ENCODE results near the gene ATP6V1B1. TPM values are rescaled to one million over a fixed set of nuclear protein-coding genes. Genes with fewer than 3 reads are reported as not detected.
A peak's percentile ranks its signal among the peaks of the same experiment; 100 is the strongest.

Gene ATP6V1B1
- total and polyA plus RNA-seq, 5 experiments from 2014 or later: not detected

- Mint-ChIP-seq H3K27ac (no peak overlapping the region), H3K27me3 (peaks cover 11 to 57% (median 20%) of the 10 kb centered on the region in 5 donors), H3K4me3 (no peak overlapping the region), H3K9me3 (no peaks in the 10 kb centered on the region), H3K4me1 (peaks cover 11 to 20% (median 17%) of the 10 kb centered on the region in 4 donors), H3K36me3 (no peaks in the 10 kb centered on the region)
- DNase-seq (no peak), ATAC-seq (no peak)
- POLR2A ChIA-PET: interaction anchor here (0.5 kb wide), 1 partner anchor 1102 kb away, joined by 3 read pairs; no protein-coding TSS in a partner anchor
Measured at GRCh38 chr2:70944111-70944690, 8.5 kb downstream of the ATP6V1B1 start.

GRCh38 chr2:70946832-70947442, 11.2 kb downstream of the ATP6V1B1 start:
- H3K4me1 Mint-ChIP-seq: peaks cover 9 to 20% (median 17%) of the 10 kb centered on the region in 4 donors
- ATAC-seq: peak; percentile 24 to 36
- POLR2A ChIA-PET: no interaction called here
- H3K9me3 Mint-ChIP-seq: no peaks in the 10 kb centered on the region
- H3K4me3 Mint-ChIP-seq: peak overlapping the region in 1 of 10 donors; percentile 30
- no peaks in the 10 kb centered on the region for H3K36me3 Mint-ChIP-seq
- H3K27me3 Mint-ChIP-seq: peaks cover 8 to 48% (median 13%) of the 10 kb centered on the region in 5 donors
- H3K27ac Mint-ChIP-seq: peak overlapping the region in 2 of 10 donors; percentile 9 to 18
- peak; percentile 25 to 70 (median 50) for DNase-seq

- Mint-ChIP-seq H3K27me3 (peaks cover 8 to 48% (median 13%) of the 10 kb centered on the region in 5 donors), H3K36me3 (no peaks in the 10 kb centered on the region), H3K4me3 (peak overlapping the region; percentile 72 to 91 (median 85)), H3K9me3 (no peaks in the 10 kb centered on the region), H3K4me1 (peaks cover 9 to 20% (median 17%) of the 10 kb centered on the region in 4 donors), H3K27ac (peak overlapping the region in 3 of 10 donors; percentile 16 to 65 (median 20))
- DNase-seq: no peak
- POLR2A ChIA-PET: interaction anchor here (0.7 kb wide), 1 partner anchor 74 kb away, joined by 3 read pairs; no protein-coding TSS in a partner anchor
- no peak for ATAC-seq
Measured at GRCh38 chr2:70947556-70948184, 12.0 kb downstream of the ATP6V1B1 start.

- no peaks in the 10 kb centered on the region for H3K9me3 Mint-ChIP-seq
- ATAC-seq: peak; percentile 94 to 98
- peaks cover 9 to 20% (median 17%) of the 10 kb centered on the region in 4 donors for H3K4me1 Mint-ChIP-seq
- H3K4me3 Mint-ChIP-seq: peak overlapping the region; percentile 72 to 91 (median 85)
- H3K36me3 Mint-ChIP-seq: no peaks in the 10 kb centered on the region
- DNase-seq: peak; percentile 58 to 86 (median 73)
- peaks cover 8 to 47% (median 14%) of the 10 kb centered on the region in 5 donors for H3K27me3 Mint-ChIP-seq
- POLR2A ChIA-PET: interaction anchor here (0.7 kb wide), 1 partner anchor 75 kb away, joined by 3 read pairs; no protein-coding TSS in a partner anchor
- H3K27ac Mint-ChIP-seq: peak overlapping the region in 5 of 10 donors; percentile 6 to 76 (median 55)
Measured at GRCh38 chr2:70948337-70949003, 12.8 kb downstream of the ATP6V1B1 start.

- POLR2A ChIA-PET: no interaction called here
- peak overlapping the region in 3 of 10 donors; percentile 1 to 18 (median 2) for H3K4me3 Mint-ChIP-seq
- H3K36me3 Mint-ChIP-seq: no peaks in the 10 kb centered on the region
- H3K4me1 Mint-ChIP-seq: peaks cover 9 to 20% (median 17%) of the 10 kb centered on the region in 4 donors
- DNase-seq: no peak
- H3K9me3 Mint-ChIP-seq: no peaks in the 10 kb centered on the region
- H3K27me3 Mint-ChIP-seq: peaks cover 8 to 41% (median 14%) of the 10 kb centered on the region in 5 donors
- ATAC-seq: no peak
- H3K27ac Mint-ChIP-seq: peak overlapping the region in 1 of 10 donors; percentile 48
Measured at GRCh38 chr2:70949086-70949485, 13.4 kb downstream of the ATP6V1B1 start.

GRCh38 chr2:70954886-70955285, 19.2 kb downstream of the ATP6V1B1 start:
- DNase-seq (no peak), ATAC-seq (no peak)
- H3K27ac Mint-ChIP-seq: no peak overlapping the region
- no peaks in the 10 kb centered on the region for H3K36me3 Mint-ChIP-seq
- peaks cover 11 to 40% (median 29%) of the 10 kb centered on the region in 5 donors for H3K27me3 Mint-ChIP-seq
- H3K4me3 Mint-ChIP-seq: no peak overlapping the region
- H3K4me1 Mint-ChIP-seq: peaks cover 6 to 13% (median 10%) of the 10 kb centered on the region in 4 donors
- POLR2A ChIA-PET: no interaction called here
- H3K9me3 Mint-ChIP-seq: no peaks in the 10 kb centered on the region

- POLR2A ChIA-PET: no interaction called here
- DNase-seq (no peak), ATAC-seq (no peak)
- H3K27me3 Mint-ChIP-seq: peaks cover 15 to 49% (median 31%) of the 10 kb centered on the region in 5 donors
- H3K27ac Mint-ChIP-seq: no peak overlapping the region
- no peaks in the 10 kb centered on the region for H3K36me3 Mint-ChIP-seq
- no peak overlapping the region for H3K4me3 Mint-ChIP-seq
- H3K4me1 Mint-ChIP-seq: peaks cover 6 to 13% (median 10%) of the 10 kb centered on the region in 4 donors
- H3K9me3 Mint-ChIP-seq: no peaks in the 10 kb centered on the region
Measured at GRCh38 chr2:70956141-70956540, 20.4 kb downstream of the ATP6V1B1 start.

- Mint-ChIP-seq H3K9me3 (no peaks in the 10 kb centered on the region), H3K27me3 (peaks cover 22 to 66% (median 41%) of the 10 kb centered on the region in 5 donors), H3K4me1 (peaks cover 6 to 13% (median 10%) of the 10 kb centered on the region in 4 donors), H3K4me3 (no peak overlapping the region), H3K36me3 (peaks cover 0 to 2% (median 0%) of the 10 kb centered on the region in 3 donors), H3K27ac (no peak overlapping the region)
- DNase-seq: no peak
- no peak for ATAC-seq
- POLR2A ChIA-PET: no interaction called here
Measured at GRCh38 chr2:70957798-70958197, 22.1 kb downstream of the ATP6V1B1 start.

- peaks cover 27 to 75% (median 46%) of the 10 kb centered on the region in 5 donors for H3K27me3 Mint-ChIP-seq
- H3K4me1 Mint-ChIP-seq: peaks cover 8 to 13% (median 10%) of the 10 kb centered on the region in 4 donors
- peak overlapping the region in 2 of 10 donors; percentile 52 to 59 for H3K27ac Mint-ChIP-seq
- no peak overlapping the region for H3K4me3 Mint-ChIP-seq
- POLR2A ChIA-PET: no interaction called here
- DNase-seq (no peak), ATAC-seq (no peak)
- peaks cover 0 to 2% (median 0%) of the 10 kb centered on the region in 3 donors for H3K36me3 Mint-ChIP-seq
- H3K9me3 Mint-ChIP-seq: no peaks in the 10 kb centered on the region
Measured at GRCh38 chr2:70958759-70959158, 23.1 kb downstream of the ATP6V1B1 start.

- no peak for ATAC-seq
- peaks cover 0 to 2% (median 0%) of the 10 kb centered on the region in 3 donors for H3K36me3 Mint-ChIP-seq
- H3K27me3 Mint-ChIP-seq: peaks cover 27 to 74% (median 46%) of the 10 kb centered on the region in 5 donors
- peaks cover 8 to 13% (median 10%) of the 10 kb centered on the region in 4 donors for H3K4me1 Mint-ChIP-seq
- H3K27ac Mint-ChIP-seq: peak overlapping the region in 1 of 10 donors; percentile 59
- no peaks in the 10 kb centered on the region for H3K9me3 Mint-ChIP-seq
- POLR2A ChIA-PET: no interaction called here
- peak in 1 of 10 donors; percentile 43 for DNase-seq
- no peak overlapping the region for H3K4me3 Mint-ChIP-seq
Measured at GRCh38 chr2:70959271-70959761, 23.6 kb downstream of the ATP6V1B1 start.

- H3K36me3 Mint-ChIP-seq: peaks cover 0 to 2% (median 0%) of the 10 kb centered on the region in 3 donors
- ATAC-seq (no peak), DNase-seq (peak in 1 of 10 donors; percentile 52)
- peaks cover 30 to 74% (median 50%) of the 10 kb centered on the region in 5 donors for H3K27me3 Mint-ChIP-seq
- H3K27ac Mint-ChIP-seq: peak overlapping the region in 2 of 10 donors; percentile 25 to 67
- POLR2A ChIA-PET: no interaction called here
- H3K9me3 Mint-ChIP-seq: no peaks in the 10 kb centered on the region
- no peak overlapping the region for H3K4me3 Mint-ChIP-seq
- peaks cover 10 to 19% (median 15%) of the 10 kb centered on the region in 4 donors for H3K4me1 Mint-ChIP-seq
Measured at GRCh38 chr2:70959851-70960832, 24.4 kb downstream of the ATP6V1B1 start.
